ENCODE results near the gene CCN2. TPM values are rescaled to one million over a fixed set of nuclear protein-coding genes. Genes with fewer than 3 reads are reported as not detected.
A peak's percentile ranks its signal among the peaks of the same experiment; 100 is the strongest.
"Not testable (repeated sequence)": the region's sequence is repeated elsewhere in the genome, so short reads cannot be mapped to it uniquely, and the experiment has no call there.

Gene CCN2
- total RNA-seq, 4 donors from 2014 or later, result 52.8 to 146 (median 92.4) TPM

GRCh38 chr6:131917763-131918649 is 33.2 kb downstream of the CCN2 start:
- 76 to 77% methylated on average over 6 of the region's 6 CpGs for WGBS, 2 donors
- TF ChIP-seq POLR2A (IDR thresholded peaks at IDR 0.05), result no peak
- TF ChIP-seq CTCF (IDR thresholded peaks at IDR 0.05), result no peak
- intact Hi-C loops (cut with DNase I; ENCODE audit: low total_unique reads), result no loop called here

GRCh38 chr6:131917318-131917717 is 33.9 kb downstream of the CCN2 start:
- no peak overlapping the region for H3K4me3 ChIP-seq (ENCODE audit: low read depth, poor library complexity, severe bottlenecking)
- 80 to 90% methylated on average over 2 of the region's 2 CpGs for whole genome bisulfite sequencing, 2 donors
- no peak for DNase-seq (ENCODE audit: low spot score in 2 of 2)
- TF ChIP-seq CTCF (IDR thresholded peaks at IDR 0.05) (no peak), POLR2A (IDR thresholded peaks at IDR 0.05) (no peak)
- intact Hi-C loops (cut with DNase I; ENCODE audit: low total_unique reads), result no loop called here

More at GRCh38 chr6:131917763-131918649, 33.2 kb downstream of the CCN2 start:
- no peak for DNase-seq (ENCODE audit: low spot score in 2 of 2)
- H3K4me3 ChIP-seq (ENCODE audit: low read depth, poor library complexity, severe bottlenecking), result no peak overlapping the region

GRCh38 chr6:131916847-131917246 is 34.3 kb downstream of the CCN2 start:
- TF ChIP-seq CTCF (IDR thresholded peaks at IDR 0.05) (no peak), POLR2A (IDR thresholded peaks at IDR 0.05) (no peak)
- 83 to 85% methylated on average over 2 of the region's 2 CpGs for WGBS, 2 donors
- intact Hi-C loops (cut with DNase I; ENCODE audit: low total_unique reads), result no loop called here
- no peak overlapping the region for H3K4me3 ChIP-seq (ENCODE audit: low read depth, poor library complexity, severe bottlenecking)
- no peak for DNase-seq (ENCODE audit: low spot score in 2 of 2)

GRCh38 chr6:131916091-131916796 is 34.9 kb downstream of the CCN2 start:
- 93 to 98% methylated on average over 2 of the region's 2 CpGs for WGBS, 2 donors
- intact Hi-C loops (cut with DNase I; ENCODE audit: low total_unique reads); H3K4me3 ChIP-seq (ENCODE audit: low read depth, poor library complexity, severe bottlenecking); DNase-seq (ENCODE audit: low spot score in 2 of 2): not testable (repeated sequence)

GRCh38 chr6:131914967-131915751 is 36.0 kb downstream of the CCN2 start:
- TF ChIP-seq CTCF (IDR thresholded peaks at IDR 0.05) (no peak), POLR2A (IDR thresholded peaks at IDR 0.05) (no peak)
- WGBS, 2 donors, result 30 to 34% methylated on average over 10 of the region's 10 CpGs
- DNase-seq (ENCODE audit: low spot score in 2 of 2), result peak in 1 of 2 donors; percentile 63
- no peak overlapping the region for H3K4me3 ChIP-seq (ENCODE audit: low read depth, poor library complexity, severe bottlenecking)
- intact Hi-C loops (cut with DNase I; ENCODE audit: low total_unique reads), result no loop called here

Data from lower leg skin (tissue), 4 donors.